ENCODE data around the gene TERF2IP.

Gene TERF2IP, protein sequence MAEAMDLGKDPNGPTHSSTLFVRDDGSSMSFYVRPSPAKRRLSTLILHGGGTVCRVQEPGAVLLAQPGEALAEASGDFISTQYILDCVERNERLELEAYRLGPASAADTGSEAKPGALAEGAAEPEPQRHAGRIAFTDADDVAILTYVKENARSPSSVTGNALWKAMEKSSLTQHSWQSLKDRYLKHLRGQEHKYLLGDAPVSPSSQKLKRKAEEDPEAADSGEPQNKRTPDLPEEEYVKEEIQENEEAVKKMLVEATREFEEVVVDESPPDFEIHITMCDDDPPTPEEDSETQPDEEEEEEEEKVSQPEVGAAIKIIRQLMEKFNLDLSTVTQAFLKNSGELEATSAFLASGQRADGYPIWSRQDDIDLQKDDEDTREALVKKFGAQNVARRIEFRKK

DNA sequence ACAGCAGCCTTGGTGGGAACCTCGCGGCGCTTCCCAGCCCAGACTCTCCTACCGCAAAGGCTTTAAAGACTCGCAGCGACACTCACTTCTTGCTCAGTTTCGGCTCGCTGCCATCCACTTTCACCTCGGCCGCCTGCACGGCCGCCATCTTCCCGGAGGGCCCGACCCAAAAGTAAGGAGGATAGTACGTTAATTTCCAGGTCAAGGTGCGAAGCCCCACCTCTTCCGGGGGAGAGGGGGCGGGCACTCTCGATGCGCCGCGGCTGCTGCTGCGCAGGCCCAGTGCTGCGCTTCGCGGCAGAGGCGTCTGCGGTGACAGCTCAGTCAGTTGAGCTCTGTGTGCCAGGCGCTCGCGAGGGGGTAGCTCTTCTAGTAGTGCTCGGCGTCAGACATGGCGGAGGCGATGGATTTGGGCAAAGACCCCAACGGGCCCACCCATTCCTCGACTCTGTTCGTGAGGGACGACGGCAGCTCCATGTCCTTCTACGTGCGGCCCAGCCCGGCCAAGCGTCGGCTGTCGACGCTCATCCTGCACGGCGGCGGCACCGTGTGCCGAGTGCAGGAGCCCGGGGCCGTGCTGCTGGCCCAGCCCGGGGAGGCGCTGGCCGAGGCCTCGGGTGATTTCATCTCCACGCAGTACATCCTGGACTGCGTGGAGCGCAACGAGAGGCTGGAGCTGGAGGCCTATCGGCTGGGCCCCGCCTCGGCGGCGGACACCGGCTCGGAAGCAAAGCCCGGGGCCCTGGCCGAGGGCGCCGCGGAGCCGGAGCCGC is at the start of gene TERF2IP, which contains the start of gene KARS1:
Gene TERF2IP (plus strand): TSS at position 282 of the 773 bp plus-strand sequence. CDS start 110 bp downstream, at position 392.
Gene KARS1 (minus strand): TSS at position 174 of the 773 bp plus-strand sequence. CDS start 26 bp downstream, at position 148.
- peak; percentile 87 to 91 for DNase-seq (ENCODE audit: low read depth in 2 of 2)

DNA sequence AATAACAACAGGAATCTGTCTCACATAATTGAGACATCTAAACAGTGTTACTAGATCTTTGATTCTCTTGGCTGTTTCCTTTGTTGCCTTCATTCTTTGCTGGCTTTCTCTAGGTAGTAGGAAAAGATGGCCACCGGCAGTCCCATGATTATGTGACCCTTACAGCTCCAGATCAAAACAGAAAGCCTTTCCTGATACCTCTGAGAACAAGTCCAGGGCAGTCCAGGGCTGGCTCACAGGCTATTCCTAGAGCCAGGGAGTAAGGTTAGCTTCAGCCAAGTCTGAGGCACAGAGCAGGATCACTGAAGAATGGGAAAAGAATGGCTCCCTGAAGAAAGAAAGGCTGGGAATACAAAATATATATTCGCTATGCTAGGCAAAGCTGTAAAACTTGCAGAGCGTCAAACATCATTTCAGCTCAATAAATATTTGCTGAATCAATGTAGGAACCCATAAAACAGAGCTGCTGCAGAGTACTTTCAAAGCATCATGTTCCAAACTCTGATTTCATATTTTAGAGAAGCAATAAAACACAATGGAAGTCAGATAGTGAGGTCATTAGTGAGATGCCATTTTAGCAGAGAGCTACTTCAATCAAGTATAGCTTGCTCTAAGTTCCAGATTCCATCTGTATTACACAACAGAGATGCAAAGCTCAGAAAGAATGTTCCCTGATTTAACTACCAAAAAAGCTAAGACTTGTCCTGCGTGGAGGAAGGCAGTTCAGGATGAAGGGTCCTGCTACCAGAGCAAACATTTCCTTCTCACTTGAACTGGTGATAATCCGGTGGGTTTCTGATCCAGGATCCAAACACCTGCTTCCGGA is 47.9 kb upstream of the TERF2IP start:
- no peak for DNase-seq (ENCODE audit: low read depth in 2 of 2)

DNA sequence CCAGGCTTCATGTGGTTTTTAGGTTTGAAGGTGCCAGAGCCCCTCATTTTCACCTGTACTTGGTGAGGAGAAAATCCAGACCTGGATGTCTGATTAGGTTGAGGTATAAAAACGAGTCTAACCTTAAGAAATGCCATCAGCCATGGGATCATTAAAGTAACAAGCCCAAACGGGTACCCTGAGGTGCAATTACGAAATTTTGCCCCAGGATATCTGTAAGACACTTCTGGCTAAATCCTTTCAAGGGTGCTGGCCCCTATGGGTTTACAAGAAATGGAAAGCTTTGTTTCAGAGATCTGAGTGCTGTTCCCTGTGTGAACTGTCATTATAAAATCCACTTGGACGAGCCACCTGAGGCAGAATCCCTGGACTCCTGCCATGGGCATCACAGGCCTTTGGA is 44.3 kb upstream of the TERF2IP start:
- DNase-seq (ENCODE audit: low read depth in 2 of 2) = no peak

DNA sequence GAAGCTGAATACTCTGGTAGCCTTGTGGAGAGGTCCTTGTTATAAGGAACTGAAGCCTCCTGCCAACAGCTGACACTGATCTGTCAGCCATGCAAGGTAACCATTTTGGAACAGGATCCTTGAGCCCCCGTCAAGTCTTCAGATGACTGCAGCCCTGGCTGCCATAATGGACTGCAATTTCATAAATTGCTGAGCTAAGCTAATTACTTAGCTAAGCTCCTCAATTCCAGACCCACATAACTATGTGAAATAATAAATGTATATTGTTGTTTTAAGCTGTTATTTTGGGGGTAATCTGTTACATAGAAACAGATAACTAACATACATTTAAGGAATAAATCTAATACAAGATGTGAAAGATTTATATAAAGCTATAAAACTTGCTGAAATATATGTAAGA is 41.1 kb upstream of the TERF2IP start:
- DNase-seq (ENCODE audit: low read depth in 2 of 2) = no peak

DNA sequence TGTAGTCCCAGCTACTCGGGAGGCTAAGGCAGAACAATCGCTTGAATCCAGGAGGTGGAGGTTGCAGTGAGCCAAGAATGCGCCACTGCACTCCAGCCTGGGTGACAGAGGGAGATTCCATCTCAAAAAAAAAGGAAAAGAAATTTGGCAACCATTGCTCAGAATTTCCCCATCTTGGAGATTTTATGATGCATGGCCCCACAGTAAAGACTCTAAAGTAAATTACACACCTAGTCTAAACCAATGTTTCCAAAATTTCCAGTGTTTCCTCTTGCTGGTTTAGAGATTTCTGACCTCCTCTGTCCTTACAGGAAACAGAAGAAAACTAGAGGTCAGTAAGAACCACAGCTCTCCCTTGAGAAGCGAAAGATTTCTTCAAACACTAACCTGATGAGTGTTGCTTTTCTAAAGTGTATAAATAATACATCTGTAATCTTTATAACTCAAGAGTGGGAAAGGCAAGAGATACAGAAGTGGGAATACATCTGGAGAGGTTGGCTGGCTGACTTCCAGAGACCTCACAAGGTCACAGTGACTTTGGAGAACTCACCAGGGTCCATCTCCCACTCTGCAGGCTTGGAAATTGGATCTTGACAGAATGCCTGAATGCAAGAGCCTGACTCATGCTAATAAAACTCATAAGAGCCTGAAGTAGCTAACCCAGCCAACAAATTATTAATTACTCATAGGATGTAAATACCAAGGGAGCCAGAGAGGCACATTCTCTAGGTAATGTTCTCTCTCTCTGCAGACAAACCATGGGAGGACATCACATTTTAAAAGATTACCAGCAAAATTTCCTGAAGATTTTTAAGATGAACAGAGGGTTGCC is 33.3 kb upstream of the TERF2IP start:
- DNase-seq (ENCODE audit: low read depth in 2 of 2) = no peak

DNA sequence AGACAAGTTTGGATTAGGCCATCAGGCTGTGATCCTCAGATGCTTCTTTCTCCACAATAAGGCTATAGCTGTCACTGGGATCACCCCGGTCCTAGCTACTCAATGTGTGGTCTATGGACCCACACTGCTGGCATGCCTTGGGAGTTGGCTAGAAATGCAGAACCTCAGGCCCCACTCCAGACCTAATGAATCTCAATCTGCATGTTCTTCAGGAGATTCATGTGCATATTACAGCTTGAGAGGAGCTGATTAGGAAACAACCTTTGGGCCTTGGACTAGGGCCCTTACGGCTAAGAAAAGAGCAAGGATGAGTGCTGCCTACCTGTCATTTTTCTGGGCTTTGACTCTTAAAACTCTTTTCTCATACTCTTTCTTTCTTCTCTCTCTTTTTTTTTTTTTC is 32.0 kb upstream of the TERF2IP start:
- no peak for DNase-seq (ENCODE audit: low read depth in 2 of 2)

DNA sequence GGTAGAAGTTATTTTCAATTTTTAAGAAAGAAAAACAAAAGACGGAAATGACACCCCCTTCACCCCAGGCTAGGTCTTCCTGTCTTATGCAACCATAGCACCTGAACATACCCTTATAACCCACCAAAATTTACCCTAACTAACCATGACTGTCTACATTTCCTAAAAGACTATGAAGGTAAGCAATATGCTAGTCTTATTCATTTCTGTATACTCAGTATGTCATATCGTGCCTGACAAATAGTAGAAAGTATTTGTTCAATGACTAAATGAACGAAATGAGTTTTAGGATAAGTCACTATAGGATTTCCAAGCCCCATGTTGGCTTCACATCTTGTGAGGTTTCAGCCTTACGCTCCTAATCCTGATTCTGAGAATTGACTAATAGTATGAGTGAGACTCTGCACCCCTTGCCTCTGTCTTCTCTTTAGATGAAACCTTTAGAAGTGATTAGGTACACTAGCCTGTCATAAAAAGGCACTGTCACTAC is 31.0 kb upstream of the TERF2IP start:
- no peak for DNase-seq (ENCODE audit: low read depth in 2 of 2)

DNA sequence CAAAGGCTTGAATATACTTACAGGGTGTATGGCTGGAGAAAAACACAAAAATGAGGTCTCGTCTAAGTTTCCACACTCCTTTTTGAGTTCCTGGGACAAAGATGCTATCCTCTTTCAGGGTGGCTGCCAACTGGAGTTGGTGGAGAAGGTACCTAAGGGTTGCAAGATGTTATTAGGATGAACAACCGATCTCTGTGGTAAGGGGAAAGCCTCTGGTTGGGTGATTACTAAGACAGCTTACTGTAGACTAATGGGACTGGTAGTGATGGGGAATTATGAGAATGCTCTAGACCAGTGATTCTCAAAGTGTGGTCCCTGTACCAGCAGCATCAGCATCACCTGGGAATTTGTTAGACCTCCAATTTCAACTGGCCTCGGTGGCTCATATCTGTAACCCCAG is 30.5 kb upstream of the TERF2IP start:
- DNase-seq (ENCODE audit: low read depth in 2 of 2) = no peak

DNA sequence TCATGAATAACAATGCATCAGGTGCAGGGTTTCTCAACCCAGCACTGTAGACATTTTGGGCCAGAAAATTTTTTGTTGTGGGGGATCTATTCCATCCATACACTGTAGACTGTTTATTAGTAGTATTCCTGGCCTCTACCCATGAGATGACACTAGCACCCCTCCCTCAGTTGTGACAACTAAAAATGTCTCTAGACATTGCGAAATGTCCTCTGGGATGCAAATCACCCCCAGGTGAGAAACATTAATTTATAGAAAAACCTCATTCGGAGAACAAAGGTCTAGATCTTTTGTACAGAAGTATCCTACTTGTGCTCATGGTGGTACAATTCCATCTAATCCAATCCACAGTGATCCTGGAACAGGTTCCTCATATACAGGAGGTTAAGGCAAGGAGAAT is 28.8 kb upstream of the TERF2IP start:
- no peak for DNase-seq (ENCODE audit: low read depth in 2 of 2)

DNA sequence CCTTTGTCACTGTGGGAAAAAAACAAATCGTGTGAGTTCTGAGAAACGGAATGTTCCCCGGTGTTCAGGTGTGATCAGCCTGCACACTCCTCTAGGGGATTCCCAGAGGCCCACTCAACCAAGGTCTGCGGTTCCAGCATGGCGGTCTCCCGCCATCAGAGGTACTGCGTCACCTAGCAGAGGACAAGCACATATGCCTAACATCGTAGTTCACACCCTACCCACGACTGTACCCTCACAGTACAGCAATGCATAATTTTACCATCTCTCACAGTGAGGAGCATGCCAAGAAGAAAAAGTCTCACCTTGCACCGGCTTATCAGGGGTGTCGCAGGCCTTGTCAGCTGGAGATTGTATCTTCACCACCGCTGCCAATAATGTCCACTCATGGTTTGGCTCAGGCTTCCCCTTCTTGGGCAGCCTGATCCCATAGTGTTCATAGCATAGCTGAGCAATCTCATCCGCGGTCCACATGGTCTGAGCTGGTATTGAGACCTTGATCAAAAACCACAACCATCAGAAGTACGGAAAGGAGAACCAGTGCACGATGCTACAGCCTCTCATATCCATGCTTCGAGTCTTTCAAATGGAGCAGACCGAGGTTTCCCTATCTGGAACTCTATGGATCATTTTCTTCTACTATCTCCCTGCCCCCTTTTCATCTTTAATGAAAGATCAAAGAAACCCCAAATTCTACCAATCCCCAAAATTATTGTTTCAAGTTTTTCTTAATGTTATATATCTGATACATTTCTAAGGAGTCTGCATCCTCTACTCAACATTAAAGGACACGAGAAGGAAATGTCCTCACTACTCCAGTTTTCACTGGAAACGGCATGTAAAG is 27.0 kb upstream of the TERF2IP start:
- DNase-seq (ENCODE audit: low read depth in 2 of 2) = no peak

DNA sequence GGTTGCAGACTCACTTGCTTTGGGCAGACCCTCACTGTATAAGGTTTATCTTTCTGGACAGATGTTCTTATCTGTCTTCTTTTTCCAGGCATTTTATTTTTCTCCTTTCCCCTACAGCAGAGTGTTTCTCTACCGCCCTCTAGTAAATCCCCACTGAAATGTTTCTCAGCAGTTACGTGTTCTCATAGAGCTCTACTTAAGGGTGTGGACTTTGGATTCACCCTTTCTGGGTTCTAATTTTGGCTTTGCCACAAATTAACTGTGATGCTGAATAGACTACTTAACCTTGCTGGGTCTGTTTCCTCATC is 26.4 kb upstream of the TERF2IP start:
- no peak for DNase-seq (ENCODE audit: low read depth in 2 of 2)

DNA sequence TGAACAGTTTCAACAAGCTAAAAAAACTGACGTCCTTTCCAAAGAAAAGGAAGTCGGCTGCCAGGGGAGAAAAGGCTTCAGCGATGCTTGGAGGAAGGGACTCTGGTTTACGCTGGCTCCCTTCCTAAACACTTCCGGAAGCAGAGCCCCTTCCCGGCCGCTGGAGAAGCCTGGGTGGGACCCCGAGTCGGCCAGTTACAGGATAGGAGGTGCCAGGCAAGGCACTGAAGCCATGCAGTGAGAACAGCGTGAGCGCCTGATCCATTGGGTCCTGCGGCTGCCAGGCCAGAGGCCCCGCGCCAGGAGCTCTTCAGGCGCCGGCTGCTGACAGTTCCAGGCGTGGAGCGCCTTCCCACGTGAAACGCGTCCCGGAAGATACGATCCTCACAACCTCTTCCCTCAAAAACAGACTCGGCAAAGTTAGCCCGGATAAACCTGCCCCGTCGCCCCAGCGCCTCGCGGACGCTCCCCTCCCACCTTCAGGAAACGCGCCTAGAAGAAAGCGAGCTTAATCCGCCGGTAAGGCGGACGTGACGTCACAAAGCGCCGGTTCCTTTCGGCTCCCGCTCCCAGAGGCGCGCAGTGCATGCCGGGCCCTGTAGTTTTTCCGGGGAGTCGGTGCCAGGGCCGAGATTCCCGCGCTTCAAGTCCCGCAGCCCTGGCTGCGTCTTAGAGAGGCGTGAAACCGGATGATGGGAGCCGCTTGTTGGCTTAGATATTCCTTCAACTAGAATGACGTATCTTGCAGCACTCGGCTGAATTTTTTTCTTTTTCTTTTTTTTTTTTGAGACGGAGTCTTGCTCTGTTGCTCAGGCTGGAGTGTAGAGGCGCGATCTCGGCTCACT is 24.6 kb upstream of the TERF2IP start, which contains the start of gene ADAT1:
Gene ADAT1 (minus strand): TSS at position 521 of the 845 bp plus-strand sequence. CDS start 2,482 bp downstream, outside the sequence.
- DNase-seq (ENCODE audit: low read depth in 2 of 2) = peak; percentile 97 to 98

DNA sequence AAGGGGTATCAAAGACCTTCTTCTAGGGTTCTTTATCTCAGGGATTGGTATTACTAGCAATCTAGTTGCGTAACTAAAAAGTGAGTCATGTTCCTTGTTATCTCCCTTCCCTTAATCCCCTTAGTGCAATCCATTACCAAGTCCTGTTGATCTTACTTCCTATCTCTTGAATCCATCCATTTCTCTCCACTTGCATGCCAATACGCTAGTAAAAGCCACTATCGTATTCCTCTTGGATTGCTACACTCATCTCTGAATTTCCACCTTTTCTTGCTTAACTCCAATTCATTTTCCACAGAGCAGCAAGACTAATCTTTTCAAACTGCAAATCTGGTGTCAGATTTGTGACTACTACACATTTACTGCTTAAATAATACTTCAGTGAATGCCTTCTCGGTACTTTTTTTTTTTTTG is 22.6 kb upstream of the TERF2IP start:
- no peak for DNase-seq (ENCODE audit: low read depth in 2 of 2)

DNA sequence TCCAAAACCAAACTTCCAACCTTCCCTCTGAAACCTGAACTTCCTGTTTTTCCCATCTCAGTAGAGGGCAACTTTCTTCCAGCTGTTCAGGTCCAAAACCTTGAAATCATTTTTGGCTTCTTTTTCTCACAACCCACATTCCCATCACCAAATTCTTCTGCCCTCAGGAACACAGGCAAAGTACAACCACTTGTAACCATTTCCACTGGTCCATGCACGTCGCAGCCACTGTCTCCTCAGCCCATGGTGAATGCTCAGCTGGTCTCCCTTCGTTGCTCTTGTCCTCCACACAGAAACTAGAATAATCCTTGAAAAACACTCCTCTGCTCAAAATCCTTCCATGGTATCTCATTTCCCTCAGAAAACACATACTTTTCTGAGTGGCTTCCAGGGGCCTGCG is 20.8 kb upstream of the TERF2IP start:
- no peak for DNase-seq (ENCODE audit: low read depth in 2 of 2)

DNA sequence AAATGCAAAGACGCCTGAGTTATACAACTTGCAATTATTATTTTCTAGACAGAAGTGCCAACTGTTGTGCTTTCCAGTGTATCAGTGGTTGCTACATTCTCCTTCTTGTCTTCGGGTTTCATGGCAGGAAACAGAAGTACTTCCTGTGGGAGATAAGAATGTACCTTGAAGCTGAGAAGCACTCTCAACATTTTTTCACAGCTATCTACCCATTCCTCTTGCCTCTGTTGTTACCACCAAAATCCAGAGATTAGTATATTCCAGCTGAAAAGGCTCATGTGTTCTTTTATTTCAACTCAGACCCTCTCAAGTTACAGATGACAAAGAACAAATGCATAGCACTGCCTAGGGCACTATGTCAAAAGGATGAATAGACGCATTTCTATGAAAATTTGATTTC is 19.7 kb upstream of the TERF2IP start:
- DNase-seq (ENCODE audit: low read depth in 2 of 2) = no peak

DNA sequence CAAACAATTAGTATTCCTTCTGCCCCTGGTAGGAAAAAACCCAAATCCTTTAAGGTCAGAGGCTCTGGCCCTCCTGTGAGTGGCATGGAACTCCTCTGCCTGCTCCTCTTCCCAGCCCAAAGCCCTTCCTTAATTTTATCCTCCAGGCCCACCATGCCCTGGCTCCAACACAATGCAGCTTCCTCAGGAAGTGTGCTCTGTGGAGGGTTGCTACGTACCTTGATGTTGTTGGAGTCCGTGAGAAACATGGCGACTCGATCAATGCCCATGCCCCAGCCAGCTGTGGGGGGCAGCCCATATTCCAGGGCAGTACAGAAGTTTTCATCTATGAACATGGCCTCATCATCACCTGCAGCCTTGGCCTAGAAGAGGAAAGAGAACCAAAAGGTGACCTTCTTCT is 19.2 kb upstream of the TERF2IP start:
- no peak for DNase-seq (ENCODE audit: low read depth in 2 of 2)

DNA sequence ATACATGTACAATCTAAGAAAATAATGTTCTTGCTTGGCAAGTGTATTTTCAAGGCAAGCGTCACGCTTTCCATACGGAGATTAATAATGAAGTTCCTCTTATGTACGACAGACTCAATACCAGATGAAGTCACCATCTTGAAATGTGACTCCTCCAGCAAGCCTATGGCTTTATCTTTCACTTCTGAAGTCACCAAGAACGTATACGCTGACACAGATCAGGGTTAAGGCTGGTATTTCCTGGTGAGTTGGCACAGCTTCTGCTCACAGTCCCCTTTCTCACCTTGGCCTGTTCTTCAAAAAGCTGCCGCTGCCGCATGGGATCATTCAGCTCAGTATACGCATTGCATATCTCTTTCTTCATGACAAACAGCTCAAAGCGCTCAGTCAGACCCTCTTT is 18.4 kb upstream of the TERF2IP start:
- no peak for DNase-seq (ENCODE audit: low read depth in 2 of 2)

DNA sequence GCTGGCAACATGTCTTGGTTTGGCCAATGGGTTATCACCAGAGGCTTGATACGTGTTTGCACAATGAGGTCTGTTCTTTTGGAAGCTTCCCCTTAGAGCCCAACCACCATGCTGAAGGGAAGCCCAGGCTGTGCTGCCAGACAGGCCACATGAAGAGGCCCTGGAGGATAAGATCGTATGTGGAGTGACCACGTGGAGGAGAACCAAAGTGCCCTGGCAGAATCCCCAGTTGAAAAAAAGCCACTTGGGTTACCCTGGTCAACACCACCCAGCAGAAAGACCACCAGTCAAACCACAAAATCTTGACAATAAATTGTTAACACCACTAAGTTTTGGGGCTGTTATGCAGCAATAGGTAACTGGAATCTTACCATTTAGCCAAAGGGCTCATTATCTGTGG is 17.5 kb upstream of the TERF2IP start:
- DNase-seq (ENCODE audit: low read depth in 2 of 2) = no peak

DNA sequence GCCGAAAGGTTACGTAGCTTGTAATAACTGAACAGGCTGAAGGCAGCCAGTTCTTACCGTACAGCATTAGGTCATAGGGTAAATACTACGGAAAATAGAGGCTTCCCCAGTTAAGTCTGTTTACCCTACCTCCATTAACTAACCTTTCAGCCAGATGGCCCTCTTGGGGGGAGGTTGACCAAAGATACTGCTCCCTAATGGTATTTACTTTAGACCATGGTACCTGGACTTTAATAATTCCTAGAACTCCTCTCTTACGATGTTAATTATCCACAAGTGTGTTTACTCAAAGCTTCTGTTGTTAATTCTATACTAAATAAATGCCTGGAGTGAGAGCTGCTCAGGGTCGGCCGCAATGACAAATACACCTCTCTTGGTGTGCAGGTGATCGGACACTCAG is 14.7 kb upstream of the TERF2IP start:
- no peak for DNase-seq (ENCODE audit: low read depth in 2 of 2)

Measured in stimulated activated CD4-positive, alpha-beta T cell treated with anti-CD3 and anti-CD28 coated beads, Interleukin-15, amount 100 ng/mL, for 48 hours (primary cell).